Activated naive CD4-positive, alpha-beta T cell treated with anti-CD3 and anti-CD28 coated beads, Interleukin-2, amount 50 U/mL, for 24 hours (primary cell): Measurements from ENCODE around the gene SCN2B.

Experiments used
- H3K27ac Mint-ChIP-seq: one replicate; pipeline ENCODE4 v1.8.0; 2021; ENCODE audit warnings: mild to moderate bottlenecking, mixed read lengths
- H3K27me3 Mint-ChIP-seq: one replicate; pipeline ENCODE4 v1.8.0; 2021; ENCODE audit warnings: mixed read lengths
- H3K36me3 Mint-ChIP-seq: one replicate; pipeline ENCODE4 v1.8.0; 2021; ENCODE audit warnings: mixed read lengths
- H3K4me1 Mint-ChIP-seq: one replicate; pipeline ENCODE4 v1.8.0; 2021; ENCODE audit warnings: mixed read lengths
- H3K4me3 Mint-ChIP-seq: one replicate; pipeline ENCODE4 v1.8.0; 2021; ENCODE audit warnings: mild to moderate bottlenecking, mixed read lengths
- H3K9me3 Mint-ChIP-seq: one replicate; pipeline ENCODE4 v1.8.0; 2021; ENCODE audit warnings: mixed read lengths

SCN2B gene

GRCh38 chr11:118142809-118143208, 33.6 kb downstream of the SCN2B start:
- no peak overlapping the region for H3K4me3 Mint-ChIP-seq
- peaks cover 34% of the 10 kb centered on the region for H3K27me3 Mint-ChIP-seq
- H3K36me3 Mint-ChIP-seq = no peaks in the 10 kb centered on the region
- no peaks in the 10 kb centered on the region for H3K9me3 Mint-ChIP-seq
- H3K4me1 Mint-ChIP-seq = peaks cover 4% of the 10 kb centered on the region
- H3K27ac Mint-ChIP-seq = no peak overlapping the region

- H3K36me3 Mint-ChIP-seq = no peaks in the 10 kb centered on the region
- H3K27ac Mint-ChIP-seq = peak overlapping the region; percentile 18
- H3K27me3 Mint-ChIP-seq = peaks cover 31% of the 10 kb centered on the region
- peaks cover 4% of the 10 kb centered on the region for H3K4me1 Mint-ChIP-seq
- no peaks in the 10 kb centered on the region for H3K9me3 Mint-ChIP-seq
- H3K4me3 Mint-ChIP-seq = no peak overlapping the region
Observed at GRCh38 chr11:118142081-118142480, 34.4 kb downstream of the SCN2B start.

- Mint-ChIP-seq H3K27ac (no peak overlapping the region), H3K9me3 (no peaks in the 10 kb centered on the region), H3K27me3 (peaks cover 29% of the 10 kb centered on the region), H3K4me3 (no peak overlapping the region), H3K4me1 (no peaks in the 10 kb centered on the region), H3K36me3 (no peaks in the 10 kb centered on the region)
Observed at GRCh38 chr11:118139578-118139977, 36.9 kb downstream of the SCN2B start.

GRCh38 chr11:118138839-118139420, 37.5 kb downstream of the SCN2B start:
- H3K27me3 Mint-ChIP-seq = peaks cover 23% of the 10 kb centered on the region
- H3K36me3 Mint-ChIP-seq = no peaks in the 10 kb centered on the region
- no peaks in the 10 kb centered on the region for H3K4me1 Mint-ChIP-seq
- H3K4me3 Mint-ChIP-seq = no peak overlapping the region
- no peak overlapping the region for H3K27ac Mint-ChIP-seq
- H3K9me3 Mint-ChIP-seq = no peaks in the 10 kb centered on the region

- Mint-ChIP-seq H3K27ac (no peak overlapping the region), H3K4me1 (no peaks in the 10 kb centered on the region), H3K27me3 (peaks cover 9% of the 10 kb centered on the region), H3K4me3 (no peak overlapping the region), H3K36me3 (no peaks in the 10 kb centered on the region), H3K9me3 (no peaks in the 10 kb centered on the region)
Observed at GRCh38 chr11:118136801-118137200, 39.6 kb downstream of the SCN2B start.

GRCh38 chr11:118136341-118136740, 40.1 kb downstream of the SCN2B start:
- H3K4me1 Mint-ChIP-seq = no peaks in the 10 kb centered on the region
- H3K9me3 Mint-ChIP-seq = no peaks in the 10 kb centered on the region
- no peak overlapping the region for H3K4me3 Mint-ChIP-seq
- peaks cover 5% of the 10 kb centered on the region for H3K27me3 Mint-ChIP-seq
- H3K27ac Mint-ChIP-seq = no peak overlapping the region
- no peaks in the 10 kb centered on the region for H3K36me3 Mint-ChIP-seq

- Mint-ChIP-seq H3K4me1 (no peaks in the 10 kb centered on the region), H3K4me3 (no peak overlapping the region), H3K36me3 (no peaks in the 10 kb centered on the region), H3K27me3 (peaks cover 5% of the 10 kb centered on the region), H3K27ac (no peak overlapping the region), H3K9me3 (no peaks in the 10 kb centered on the region)
Observed at GRCh38 chr11:118135796-118136165, 40.7 kb downstream of the SCN2B start.

GRCh38 chr11:118135051-118135795, 41.2 kb downstream of the SCN2B start:
- Mint-ChIP-seq H3K4me1 (no peaks in the 10 kb centered on the region), H3K4me3 (no peak overlapping the region), H3K27ac (no peak overlapping the region), H3K27me3 (peaks cover 3% of the 10 kb centered on the region), H3K36me3 (no peaks in the 10 kb centered on the region), H3K9me3 (no peaks in the 10 kb centered on the region)

- Mint-ChIP-seq H3K27ac (no peak overlapping the region), H3K4me1 (no peaks in the 10 kb centered on the region), H3K9me3 (no peaks in the 10 kb centered on the region), H3K4me3 (no peak overlapping the region), H3K27me3 (peaks cover 3% of the 10 kb centered on the region), H3K36me3 (no peaks in the 10 kb centered on the region)
Observed at GRCh38 chr11:118133816-118134215, 42.6 kb downstream of the SCN2B start.

- Mint-ChIP-seq H3K27me3 (peaks cover 4% of the 10 kb centered on the region), H3K36me3 (no peaks in the 10 kb centered on the region), H3K27ac (no peak overlapping the region), H3K4me1 (no peaks in the 10 kb centered on the region), H3K9me3 (no peaks in the 10 kb centered on the region), H3K4me3 (no peak overlapping the region)
Observed at GRCh38 chr11:118132385-118133151, 43.9 kb downstream of the SCN2B start.

- no peaks in the 10 kb centered on the region for H3K36me3 Mint-ChIP-seq
- no peak overlapping the region for H3K27ac Mint-ChIP-seq
- H3K4me3 Mint-ChIP-seq = no peak overlapping the region
- H3K27me3 Mint-ChIP-seq = peaks cover 5% of the 10 kb centered on the region
- no peaks in the 10 kb centered on the region for H3K4me1 Mint-ChIP-seq
- no peaks in the 10 kb centered on the region for H3K9me3 Mint-ChIP-seq
Observed at GRCh38 chr11:118129471-118130172, 46.8 kb downstream of the SCN2B start.

GRCh38 chr11:118128721-118129470, 47.5 kb downstream of the SCN2B start:
- no peaks in the 10 kb centered on the region for H3K9me3 Mint-ChIP-seq
- no peaks in the 10 kb centered on the region for H3K4me1 Mint-ChIP-seq
- H3K27me3 Mint-ChIP-seq = peaks cover 5% of the 10 kb centered on the region
- no peak overlapping the region for H3K27ac Mint-ChIP-seq
- no peaks in the 10 kb centered on the region for H3K36me3 Mint-ChIP-seq
- H3K4me3 Mint-ChIP-seq = no peak overlapping the region

GRCh38 chr11:118128310-118128709, 48.1 kb downstream of the SCN2B start:
- Mint-ChIP-seq H3K27me3 (peaks cover 4% of the 10 kb centered on the region), H3K4me3 (no peak overlapping the region), H3K27ac (no peak overlapping the region), H3K36me3 (no peaks in the 10 kb centered on the region), H3K9me3 (no peaks in the 10 kb centered on the region), H3K4me1 (no peaks in the 10 kb centered on the region)

- no peak overlapping the region for H3K4me3 Mint-ChIP-seq
- no peaks in the 10 kb centered on the region for H3K36me3 Mint-ChIP-seq
- no peak overlapping the region for H3K27ac Mint-ChIP-seq
- peaks cover 3% of the 10 kb centered on the region for H3K27me3 Mint-ChIP-seq
- no peaks in the 10 kb centered on the region for H3K4me1 Mint-ChIP-seq
- no peaks in the 10 kb centered on the region for H3K9me3 Mint-ChIP-seq
Observed at GRCh38 chr11:118126082-118126838, 50.2 kb downstream of the SCN2B start.
